HepG2 (cell line): ENCODE results near the gene AKTIP. TPM values are rescaled to one million over a fixed set of nuclear protein-coding genes. Genes with fewer than 3 reads are reported as not detected.

Source experiments
- AKNA ChIP-seq: sonication (generic); formaldehyde crosslinking; IDR thresholded peaks from 2 replicates; pipeline ENCODE4 v1.4.0; 2020; ENCODE audit warnings: missing genetic modification reagents, borderline replicate concordance
- ATAD3A ChIP-seq: sonication (generic); formaldehyde crosslinking; IDR thresholded peaks from 2 replicates; pipeline ENCODE4 v1.4.0; 2020; ENCODE audit warnings: missing genetic modification reagents
- BRCA1 ChIP-seq: sonication (generic); formaldehyde crosslinking; IDR thresholded peaks from 2 replicates; pipeline ENCODE4 v1.4.0; 2020; ENCODE audit warnings: missing genetic modification reagents
- CSRNP2 ChIP-seq: sonication (generic); formaldehyde crosslinking; conservative IDR thresholded peaks from 2 replicates; pipeline ENCODE4 v1.8.0; 2022; ENCODE audit warnings: low read depth, missing genetic modification reagents
- HNRNPH1 ChIP-seq: fragments of 200-400 bp; formaldehyde crosslinking; optimal IDR thresholded peaks from 2 replicates; pipeline ENCODE3; 2017; ENCODE audit warnings: mild to moderate bottlenecking, low read depth, low read length
- NBN ChIP-seq: fragments of 450-650 bp; conservative IDR thresholded peaks from 2 replicates; pipeline ENCODE4 v1.6.1; 2017
- NR2F2 ChIP-seq: IDR thresholded peaks from 2 replicates; pipeline ENCODE4 v1.6.1; 2012; ENCODE audit warnings: low read depth, inconsistent platforms, borderline replicate concordance
- PRDM4 ChIP-seq: sonication (generic); formaldehyde crosslinking; IDR thresholded peaks from 2 replicates; pipeline ENCODE4 v1.9.0; 2021; ENCODE audit warnings: missing genetic modification reagents, borderline replicate concordance
- RBM22 ChIP-seq: fragments of 200-400 bp; formaldehyde crosslinking; optimal IDR thresholded peaks from 2 replicates; pipeline ENCODE3; 2017; ENCODE audit warnings: mild to moderate bottlenecking, low read length, moderate library complexity
- SMAD9 ChIP-seq: sonication (generic); formaldehyde crosslinking; IDR thresholded peaks from 2 replicates; pipeline ENCODE4 v1.5.1; 2020; ENCODE audit warnings: mild to moderate bottlenecking, missing genetic modification reagents
- TCF7L2 ChIP-seq: IDR thresholded peaks from 2 replicates; pipeline ENCODE4 v1.6.1; 2011; ENCODE audit warnings: mild to moderate bottlenecking, low read depth, low read length, moderate library complexity
- TOPORS ChIP-seq: sonication (generic); formaldehyde crosslinking; IDR thresholded peaks from 2 replicates; pipeline ENCODE4 v1.8.0; 2023; ENCODE audit warnings: mild to moderate bottlenecking, missing genetic modification reagents
- ZBTB42 ChIP-seq: sonication (generic); formaldehyde crosslinking; IDR thresholded peaks from 2 replicates; pipeline ENCODE4 v1.5.0; 2020; ENCODE audit warnings: mild to moderate bottlenecking, missing genetic modification reagents
- ZNF430 ChIP-seq: sonication (generic); formaldehyde crosslinking; IDR thresholded peaks from 2 replicates; pipeline ENCODE4 v1.9.0; 2021; ENCODE audit warnings: mild to moderate bottlenecking, missing genetic modification reagents
- ZNF614 ChIP-seq: IDR thresholded peaks from 2 replicates; pipeline ENCODE4 v1.6.1; 2018; ENCODE audit warnings: missing biosample characterization, missing genetic modification reagents, inconsistent platforms, borderline replicate concordance
- ZNF615 ChIP-seq: sonication (generic); formaldehyde crosslinking; IDR thresholded peaks from 2 replicates; pipeline ENCODE4 v1.5.0; 2020; ENCODE audit warnings: mild to moderate bottlenecking, missing genetic modification reagents, borderline replicate concordance
- ZNF670 ChIP-seq: sonication (generic); formaldehyde crosslinking; IDR thresholded peaks from 2 replicates; pipeline ENCODE4 v1.8.0; 2022; ENCODE audit warnings: mild to moderate bottlenecking, missing genetic modification reagents, borderline replicate concordance
- ZNF790 ChIP-seq: sonication (generic); formaldehyde crosslinking; IDR thresholded peaks from 2 replicates; pipeline ENCODE4 v1.8.0; 2022; ENCODE audit warnings: missing genetic modification reagents, mild to moderate bottlenecking, borderline replicate concordance
- polyA plus RNA-seq, 8 experiments: library from polyadenylated mRNA; depleted of rRNA in 3 of 8; stranded (reverse) in 7 of 8; unstranded in 1 of 8; fragments of >200 nt; fragmentation: Illumina TruSeq in 4 of 8; extraction: Trizol in 4 of 8; gene quantifications; 2 replicates each; pipeline versions ENCODE4 v1.2.1 to v1.2.3, GENCODE V29; 2011 to 2016; ENCODE audit warnings: low read depth in 4 of 8, missing spikeins in 1 of 8, mixed read lengths in 1 of 8; ENCODE audit not compliant: insufficient read depth in 1 of 8
- total RNA-seq, 5 experiments: library from RNA; depleted of rRNA; stranded (reverse); fragments of >200 nt; fragmentation: Illumina TruSeq; extraction: Trizol; gene quantifications; 2 replicates each; pipeline ENCODE4 v1.2.3, GENCODE V29; 2016; ENCODE audit warnings: low read depth in 1 of 5
- TF ChIP-seq, protein P1 (sequence below): sonication (generic); formaldehyde crosslinking; IDR thresholded peaks from 2 replicates; pipeline ENCODE4 v1.4.0; 2020; ENCODE audit warnings: missing genetic modification reagents, borderline replicate concordance

Gene AKTIP
- total and polyA plus RNA-seq, 2 of the 13 experiments (the other 11 are each of a cell fraction or from before 2014, with no cell fraction given) = 28.8 to 49.0 TPM

GRCh38 chr16:53549970-53550690, 47.1 kb upstream of the AKTIP start (continued):
- TF ChIP-seq PRDM4 (no peak), ZNF615 (no peak), AKNA (CRISPR knock-in tag) (no peak), RBM22 (no peak), HNRNPH1 (no peak), ZNF430 (no peak), SMAD9 (CRISPR knock-in tag) (no peak), ZNF614 (CRISPR knock-in tag) (peak; percentile 60; the same call in 1 of the 2 replicates), ZNF790 (CRISPR knock-in tag) (no peak), BRCA1 (CRISPR knock-in tag) (no peak), NBN (no peak), ZBTB42 (CRISPR knock-in tag) (no peak), ZNF670 (CRISPR knock-in tag) (no peak), NR2F2 (no peak), TCF7L2 (no peak), TOPORS (CRISPR knock-in tag) (no peak), CSRNP2 (no peak), ATAD3A (CRISPR knock-in tag) (no peak)
- TF ChIP-seq, protein P1, sequence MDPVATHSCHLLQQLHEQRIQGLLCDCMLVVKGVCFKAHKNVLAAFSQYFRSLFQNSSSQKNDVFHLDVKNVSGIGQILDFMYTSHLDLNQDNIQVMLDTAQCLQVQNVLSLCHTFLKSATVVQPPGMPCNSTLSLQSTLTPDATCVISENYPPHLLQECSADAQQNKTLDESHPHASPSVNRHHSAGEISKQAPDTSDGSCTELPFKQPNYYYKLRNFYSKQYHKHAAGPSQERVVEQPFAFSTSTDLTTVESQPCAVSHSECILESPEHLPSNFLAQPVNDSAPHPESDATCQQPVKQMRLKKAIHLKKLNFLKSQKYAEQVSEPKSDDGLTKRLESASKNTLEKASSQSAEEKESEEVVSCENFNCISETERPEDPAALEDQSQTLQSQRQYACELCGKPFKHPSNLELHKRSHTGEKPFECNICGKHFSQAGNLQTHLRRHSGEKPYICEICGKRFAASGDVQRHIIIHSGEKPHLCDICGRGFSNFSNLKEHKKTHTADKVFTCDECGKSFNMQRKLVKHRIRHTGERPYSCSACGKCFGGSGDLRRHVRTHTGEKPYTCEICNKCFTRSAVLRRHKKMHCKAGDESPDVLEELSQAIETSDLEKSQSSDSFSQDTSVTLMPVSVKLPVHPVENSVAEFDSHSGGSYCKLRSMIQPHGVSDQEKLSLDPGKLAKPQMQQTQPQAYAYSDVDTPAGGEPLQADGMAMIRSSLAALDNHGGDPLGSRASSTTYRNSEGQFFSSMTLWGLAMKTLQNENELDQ (CRISPR knock-in tag) = no peak
